ENCODE data around the gene ADGRG3.

Gene ADGRG3

GRCh38 chr16:57684626-57685358 lies 16.7 kb downstream of the ADGRG3 start:
- no peak for DNase-seq (ENCODE audit: low read depth)
- no peak overlapping the region for H3K4me3 ChIP-seq (ENCODE audit: low read length)

GRCh38 chr16:57685633-57686032 lies 17.5 kb downstream of the ADGRG3 start:
- DNase-seq (ENCODE audit: low read depth): no peak
- no peak for TF ChIP-seq CTCF (conservative IDR thresholded peaks at IDR 0.05; ENCODE audit: low read depth, low read length)
- H3K4me3 ChIP-seq (ENCODE audit: low read length): no peak overlapping the region

More at GRCh38 chr16:57684626-57685358, 16.7 kb downstream of the ADGRG3 start:
- TF ChIP-seq CTCF (conservative IDR thresholded peaks at IDR 0.05; ENCODE audit: low read depth, low read length): no peak

- H3K4me3 ChIP-seq (ENCODE audit: low read length): no peak overlapping the region
- no peak for DNase-seq (ENCODE audit: low read depth)
- no peak for TF ChIP-seq CTCF (conservative IDR thresholded peaks at IDR 0.05; ENCODE audit: low read depth, low read length)
Measured at GRCh38 chr16:57686577-57686976, 18.5 kb downstream of the ADGRG3 start.

- TF ChIP-seq CTCF (conservative IDR thresholded peaks at IDR 0.05; ENCODE audit: low read depth, low read length): no peak
- DNase-seq (ENCODE audit: low read depth): no peak
- no peak overlapping the region for H3K4me3 ChIP-seq (ENCODE audit: low read length)
Measured at GRCh38 chr16:57687363-57687929, 19.3 kb downstream of the ADGRG3 start.

GRCh38 chr16:57688487-57688986 lies 20.4 kb downstream of the ADGRG3 start:
- no peak for DNase-seq (ENCODE audit: low read depth)
- H3K4me3 ChIP-seq (ENCODE audit: low read length): no peak overlapping the region
- TF ChIP-seq CTCF (conservative IDR thresholded peaks at IDR 0.05; ENCODE audit: low read depth, low read length): no peak

- no peak overlapping the region for H3K4me3 ChIP-seq (ENCODE audit: low read length)
- DNase-seq (ENCODE audit: low read depth): no peak
- no peak for TF ChIP-seq CTCF (conservative IDR thresholded peaks at IDR 0.05; ENCODE audit: low read depth, low read length)
Measured at GRCh38 chr16:57688987-57689761, 21.1 kb downstream of the ADGRG3 start.
